Muscle of arm (tissue), 12 donors: Measurements from ENCODE around the gene LAP3. TPM values are rescaled to one million over a fixed set of nuclear protein-coding genes. Genes with fewer than 3 reads are reported as not detected.
"Not testable (repeated sequence)": the region's sequence is repeated elsewhere in the genome, so short reads cannot be mapped to it uniquely, and the experiment has no call there.

ENCODE experiments used
- DNase-seq: peaks from one replicate; pipeline ENCODE4 v3.0.0-alpha.2; 2013
- polyA plus RNA-seq, 12 donors: library from polyadenylated mRNA; unstranded; fragments of 120-200 nt; gene quantifications; one replicate each; pipeline ENCODE4 v1.2.1, GENCODE V29; 2013; ENCODE audit not compliant: insufficient read length in 12 of 12

The LAP3 gene
- polyA plus RNA-seq, 12 donors, result 37.7 to 54.0 (median 45.7) TPM; not detected in 1

GRCh38 chr4:17559709-17560048, 17.3 kb upstream of the LAP3 start:
- no peak for DNase-seq

- DNase-seq, result no peak
Measured at GRCh38 chr4:17560065-17560673, 16.8 kb upstream of the LAP3 start.

- no peak for DNase-seq
Measured at GRCh38 chr4:17561195-17561909, 15.6 kb upstream of the LAP3 start.

GRCh38 chr4:17562157-17562556, 14.8 kb upstream of the LAP3 start:
- DNase-seq, result no peak

- no peak for DNase-seq
Measured at GRCh38 chr4:17565846-17566245, 11.2 kb upstream of the LAP3 start.

- no peak for DNase-seq
Measured at GRCh38 chr4:17567271-17567670, 9.7 kb upstream of the LAP3 start.

- no peak for DNase-seq
Measured at GRCh38 chr4:17574206-17574605, 2.8 kb upstream of the LAP3 start.

- DNase-seq, result not testable (repeated sequence)
Measured at GRCh38 chr4:17575177-17575576, 1.8 kb upstream of the LAP3 start.

- DNase-seq, result no peak
Measured at GRCh38 chr4:17577665-17578481, 875 bp downstream of the LAP3 start.

GRCh38 chr4:17578482-17578891, 1.5 kb downstream of the LAP3 start:
- DNase-seq, result no peak

GRCh38 chr4:17580969-17581368, 4.0 kb downstream of the LAP3 start:
- no peak for DNase-seq

- no peak for DNase-seq
Measured at GRCh38 chr4:17583276-17583675, 6.3 kb downstream of the LAP3 start.

GRCh38 chr4:17583941-17584340, 6.9 kb downstream of the LAP3 start:
- no peak for DNase-seq

- DNase-seq, result no peak
Measured at GRCh38 chr4:17584521-17585213, 7.7 kb downstream of the LAP3 start.

- DNase-seq, result no peak
Measured at GRCh38 chr4:17587094-17587822, 10.3 kb downstream of the LAP3 start.

- no peak for DNase-seq
Measured at GRCh38 chr4:17589355-17589754, 12.4 kb downstream of the LAP3 start.

- DNase-seq, result no peak
Measured at GRCh38 chr4:17595471-17596005, 18.5 kb downstream of the LAP3 start.

- DNase-seq, result no peak
Measured at GRCh38 chr4:17597517-17597916, 20.5 kb downstream of the LAP3 start.

- no peak for DNase-seq
Measured at GRCh38 chr4:17599826-17600225, 22.8 kb downstream of the LAP3 start.

GRCh38 chr4:17605236-17605635, 28.2 kb downstream of the LAP3 start:
- DNase-seq, result no peak

GRCh38 chr4:17613761-17614415, 36.9 kb downstream of the LAP3 start:
- peak; percentile 4 for DNase-seq
